AG09309 (cell line): ENCODE data around the gene WSB2.
"Not testable (repeated sequence)": the region's sequence is repeated elsewhere in the genome, so short reads cannot be mapped to it uniquely, and the experiment has no call there.

ENCODE experiments used
- DNase-seq: peaks from one replicate; pipeline ENCODE4 v3.0.0-alpha.2; 2010; ENCODE audit warnings: low read depth
- H3K4me3 ChIP-seq: 2 replicates; pipeline ENCODE4 v1.5.1; 2011; ENCODE audit warnings: mild to moderate bottlenecking, low read depth, low read length, moderate library complexity; ENCODE audit not compliant: control insufficient read depth
- CTCF ChIP-seq: IDR thresholded peaks from 2 replicates; pipeline ENCODE4 v1.5.1; 2011; ENCODE audit warnings: mild to moderate bottlenecking, low read depth, low read length, inconsistent platforms; ENCODE audit not compliant: insufficient read depth, control insufficient read depth; ENCODE audit errors: missing control alignments

Gene WSB2

GRCh38 chr12:118029166-118029565 is 31.8 kb downstream of the WSB2 start:
- no peak for DNase-seq
- TF ChIP-seq CTCF, result no peak
- no peak overlapping the region for H3K4me3 ChIP-seq

GRCh38 chr12:118025168-118025567 is 35.8 kb downstream of the WSB2 start:
- no peak for TF ChIP-seq CTCF
- no peak overlapping the region for H3K4me3 ChIP-seq
- no peak for DNase-seq

GRCh38 chr12:118023301-118023860 is 37.6 kb downstream of the WSB2 start:
- H3K4me3 ChIP-seq, result no peak overlapping the region
- no peak for TF ChIP-seq CTCF
- DNase-seq, result no peak

- DNase-seq, result no peak
- TF ChIP-seq CTCF, result no peak
Observed at GRCh38 chr12:118022728-118023109, 38.3 kb downstream of the WSB2 start.

GRCh38 chr12:118022097-118022727 is 38.8 kb downstream of the WSB2 start:
- H3K4me3 ChIP-seq, DNase-seq: not testable (repeated sequence)

More at GRCh38 chr12:118022728-118023109, 38.3 kb downstream of the WSB2 start:
- no peak overlapping the region for H3K4me3 ChIP-seq

- no peak for TF ChIP-seq CTCF
- no peak for DNase-seq
- no peak overlapping the region for H3K4me3 ChIP-seq
Observed at GRCh38 chr12:118020036-118020435, 40.9 kb downstream of the WSB2 start.

GRCh38 chr12:118017926-118018325 is 43.1 kb downstream of the WSB2 start:
- no peak overlapping the region for H3K4me3 ChIP-seq
- no peak for TF ChIP-seq CTCF
- no peak for DNase-seq
